Neural progenitor cell (in vitro differentiated cells): ENCODE measurements around the gene EPHX1. TPM values are rescaled to one million over a fixed set of nuclear protein-coding genes. Genes with fewer than 3 reads are reported as not detected.
A peak's percentile ranks its signal among the peaks of the same experiment; 100 is the strongest.

Experiments
- DNase-seq: peaks from one replicate; pipeline ENCODE4 v3.0.0-alpha.2; 2016; ENCODE audit warnings: low spot score
- H2AFZ ChIP-seq: fragments of 200-600 bp; sonication (generic); replicated peaks from 2 replicates; pipeline ENCODE4 v1.6.1; 2016; ENCODE audit warnings: antibody characterized with exemption
- H3F3A ChIP-seq: fragments of 200-600 bp; sonication (generic); 2 replicates; pipeline ENCODE4 v1.6.1; 2016; ENCODE audit warnings: antibody characterized with exemption, low read depth
- H3K27ac ChIP-seq: fragments of 200-600 bp; sonication (generic); 2 replicates; pipeline ENCODE4 v1.5.1; 2016; ENCODE audit warnings: mild to moderate bottlenecking
- H3K27me3 ChIP-seq: fragments of 200-600 bp; sonication (generic); 2 replicates; pipeline ENCODE4 v1.6.1; 2016; ENCODE audit warnings: mild to moderate bottlenecking, moderate library complexity
- H3K36me3 ChIP-seq: fragments of 200-600 bp; sonication (generic); 2 replicates; pipeline ENCODE4 v1.5.1; 2016
- H3K4me1 ChIP-seq: fragments of 200-600 bp; sonication (generic); 2 replicates; pipeline ENCODE4 v1.6.1; 2016; ENCODE audit warnings: mixed run types
- H3K4me2 ChIP-seq: fragments of 200-600 bp; sonication (generic); 2 replicates; pipeline ENCODE4 v1.6.1; 2016
- H3K4me3 ChIP-seq: fragments of 200-600 bp; sonication (generic); 2 replicates; pipeline ENCODE4 v1.5.1; 2016
- H3K79me2 ChIP-seq: fragments of 200-600 bp; sonication (generic); 2 replicates; pipeline ENCODE4 v1.6.1; 2016; ENCODE audit warnings: low read depth
- H3K9ac ChIP-seq: fragments of 200-600 bp; sonication (generic); 2 replicates; pipeline ENCODE4 v1.6.1; 2016
- H3K9me3 ChIP-seq: fragments of 200-600 bp; sonication (generic); 2 replicates; pipeline ENCODE4 v1.5.1; 2016; ENCODE audit warnings: low read depth
- H4K20me1 ChIP-seq: fragments of 200-600 bp; sonication (generic); 2 replicates; pipeline ENCODE4 v1.6.1; 2016; ENCODE audit warnings: low read depth
- H3K27ac Mint-ChIP-seq: 3 replicates; pipeline ENCODE4 v1.8.0; 2021; ENCODE audit warnings: mixed read lengths
- H3K27me3 Mint-ChIP-seq: 2 replicates; pipeline ENCODE4 v1.8.0; 2022; ENCODE audit warnings: low read depth, mild to moderate bottlenecking, inconsistent platforms, moderate library complexity, mixed read lengths; ENCODE audit not compliant: insufficient read depth
- H3K36me3 Mint-ChIP-seq: 3 replicates; pipeline ENCODE4 v1.8.0; 2021; ENCODE audit warnings: mixed read lengths
- H3K4me1 Mint-ChIP-seq: 3 replicates; pipeline ENCODE4 v1.8.0; 2021; ENCODE audit warnings: mixed read lengths
- H3K4me3 Mint-ChIP-seq: 3 replicates; pipeline ENCODE4 v1.8.0; 2021; ENCODE audit warnings: mild to moderate bottlenecking, moderate library complexity, mixed read lengths
- H3K9me3 Mint-ChIP-seq: 3 replicates; pipeline ENCODE4 v1.8.0; 2020; ENCODE audit warnings: mixed read lengths
- CTCF ChIP-seq: fragments of 200-600 bp; sonication (generic); IDR thresholded peaks from 2 replicates; pipeline ENCODE4 v1.5.1; 2017; ENCODE audit warnings: antibody characterized with exemption, mild to moderate bottlenecking
- EZH2 ChIP-seq: fragments of 200-600 bp; sonication (generic); IDR thresholded peaks from 2 replicates; pipeline ENCODE4 v1.6.1; 2017; ENCODE audit warnings: antibody characterized with exemption, mild to moderate bottlenecking, moderate library complexity
- EZH2phosphoT487 ChIP-seq: fragments of 200-600 bp; sonication (generic); IDR thresholded peaks from 2 replicates; pipeline ENCODE4 v1.6.1; 2017; ENCODE audit warnings: antibody characterized with exemption
- total RNA-seq: library from RNA; depleted of rRNA; stranded (reverse); fragments of >200 nt; gene quantifications from 2 replicates; pipeline ENCODE4 v1.2.3, GENCODE V29; 2015; ENCODE audit warnings: low replicate concordance

Gene EPHX1
- total RNA-seq, 1 donor from 2014 or later = 4.3 TPM

DNA sequence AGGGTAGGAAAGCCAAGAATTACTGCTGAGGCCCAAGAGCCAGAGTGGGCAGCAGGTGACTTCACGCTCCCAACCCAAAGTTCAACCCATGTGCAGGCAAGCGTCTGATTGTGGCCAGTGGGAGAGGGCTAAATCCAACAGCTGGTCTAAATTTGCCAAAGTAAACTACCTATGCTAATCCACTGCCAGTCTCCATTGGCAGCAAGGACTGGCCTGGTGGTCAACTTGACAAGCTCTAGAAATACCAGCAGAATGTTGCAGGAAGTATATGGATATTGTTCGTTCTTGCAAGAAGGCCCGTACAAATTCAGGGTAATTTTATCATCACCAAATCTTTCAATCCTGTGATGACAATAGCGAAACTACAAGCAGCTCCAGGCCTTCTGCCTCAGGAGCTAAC, 70.7 kb downstream of the EPHX1 start:
- TF ChIP-seq EZH2phosphoT487 (no peak), CTCF (no peak), EZH2 (no peak)
- Histone ChIP-seq H3K27me3 (peaks cover 52% of the 10 kb centered on the region), H3F3A (peaks cover 26% of the 10 kb centered on the region), H3K9ac (no peak overlapping the region), H3K4me1 (peaks cover 10% of the 10 kb centered on the region), H3K27ac (no peak overlapping the region), H2AFZ (no peak overlapping the region), H3K4me2 (peak overlapping the region; percentile 98), H3K79me2 (no peaks in the 10 kb centered on the region), H3K36me3 (no peaks in the 10 kb centered on the region), H3K4me3 (no peak overlapping the region), H4K20me1 (peaks cover 8% of the 10 kb centered on the region), H3K9me3 (no peaks in the 10 kb centered on the region)
- DNase-seq = no peak
- Mint-ChIP-seq H3K4me1 (peaks cover 17% of the 10 kb centered on the region), H3K27me3 (peaks cover 12% of the 10 kb centered on the region), H3K9me3 (no peaks in the 10 kb centered on the region), H3K27ac (no peak overlapping the region), H3K36me3 (no peaks in the 10 kb centered on the region), H3K4me3 (peak overlapping the region; percentile 87)

DNA sequence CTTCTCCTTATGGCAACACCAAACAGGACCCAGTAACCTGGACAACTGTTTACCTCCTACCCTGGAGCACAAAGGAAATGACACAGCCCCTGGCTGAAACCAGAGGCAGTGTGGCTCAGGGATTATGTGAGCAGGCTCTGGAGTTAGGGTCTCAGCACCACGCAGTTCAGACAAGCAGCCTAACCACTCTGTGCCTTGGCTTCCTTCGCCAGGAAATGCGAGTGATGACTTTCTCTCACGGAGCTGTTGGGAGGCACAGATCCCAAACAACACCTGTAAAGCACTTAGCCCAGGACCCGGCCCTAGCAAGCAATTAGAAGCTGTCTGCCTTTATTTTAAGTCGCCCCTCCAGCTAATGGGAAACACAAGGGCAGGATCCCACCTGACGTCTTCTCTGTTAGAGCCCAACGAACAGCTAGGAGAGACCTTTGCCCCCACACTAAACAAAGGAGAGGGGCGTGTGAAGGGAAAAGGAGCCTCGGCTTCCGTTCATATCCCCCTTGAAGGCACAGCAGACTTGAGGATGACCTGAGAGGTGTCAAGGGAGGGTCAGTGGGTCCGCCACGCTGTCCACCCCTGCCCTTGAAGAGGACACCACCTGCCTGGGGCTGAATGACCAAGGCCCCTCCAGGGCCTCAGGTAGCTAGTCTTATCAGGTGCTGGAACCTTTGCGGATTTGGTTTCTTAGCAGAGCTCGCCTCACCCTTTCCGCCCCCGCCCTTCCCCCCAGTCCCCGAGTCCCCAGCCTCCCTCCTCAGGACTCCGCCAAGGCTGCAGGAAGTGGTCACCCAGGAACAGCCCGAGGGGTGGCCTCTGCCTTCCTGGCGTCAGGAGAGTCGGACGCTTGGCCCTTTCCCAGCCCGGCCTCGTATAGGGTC, 71.4 kb downstream of the EPHX1 start:
- H3K4me3 ChIP-seq = peak overlapping the region; percentile 75
- H3K27ac ChIP-seq = no peak overlapping the region
- DNase-seq = peak; percentile 48
- H3K9me3 ChIP-seq = no peaks in the 10 kb centered on the region
- Mint-ChIP-seq H3K36me3 (no peaks in the 10 kb centered on the region), H3K27me3 (peaks cover 12% of the 10 kb centered on the region), H3K4me1 (peaks cover 17% of the 10 kb centered on the region), H3K4me3 (peak overlapping the region; percentile 87), H3K27ac (no peak overlapping the region), H3K9me3 (no peaks in the 10 kb centered on the region)
- no peak overlapping the region for H3K9ac ChIP-seq
- TF ChIP-seq EZH2 = no peak
- no peak for TF ChIP-seq CTCF
- TF ChIP-seq EZH2phosphoT487 = no peak
- H3K4me2 ChIP-seq = peak overlapping the region; percentile 98
- peaks cover 59% of the 10 kb centered on the region for H3K27me3 ChIP-seq
- peaks cover 10% of the 10 kb centered on the region for H3K4me1 ChIP-seq
- no peaks in the 10 kb centered on the region for H3K79me2 ChIP-seq
- no peaks in the 10 kb centered on the region for H3K36me3 ChIP-seq
- peak overlapping the region; percentile 91 for H2AFZ ChIP-seq
- peaks cover 30% of the 10 kb centered on the region for H3F3A ChIP-seq
- H4K20me1 ChIP-seq = peaks cover 8% of the 10 kb centered on the region

GRCh38 chr1:225881959-225882693, 72.2 kb downstream of the EPHX1 start, which contains the start of gene TMEM63A:
TSS of gene TMEM63A (minus strand) at chr1:225882380. CDS start at chr1:225877580, 4,800 bp downstream.
- peaks cover 32% of the 10 kb centered on the region for H3F3A ChIP-seq
- peaks cover 67% of the 10 kb centered on the region for H3K27me3 ChIP-seq
- peaks cover 8% of the 10 kb centered on the region for H4K20me1 ChIP-seq
- H3K4me1 ChIP-seq = peaks cover 10% of the 10 kb centered on the region
- no peaks in the 10 kb centered on the region for H3K79me2 ChIP-seq
- no peak within 1 kb of the TSS for H3K27ac Mint-ChIP-seq
- H3K9me3 Mint-ChIP-seq = no peaks in the 10 kb centered on the region
- H3K4me2 ChIP-seq = peak within 1 kb of the TSS; percentile 98
- no peaks in the 10 kb centered on the region for H3K36me3 Mint-ChIP-seq
- H3K9ac ChIP-seq = no peak within 1 kb of the TSS
- peak within 1 kb of the TSS; percentile 75 for H3K4me3 ChIP-seq
- peak; percentile 34 for TF ChIP-seq CTCF
- no peak for TF ChIP-seq EZH2
- peaks cover 19% of the 10 kb centered on the region for H3K4me1 Mint-ChIP-seq
- no peaks in the 10 kb centered on the region for H3K36me3 ChIP-seq
- no peak within 1 kb of the TSS for H3K27ac ChIP-seq
- H3K9me3 ChIP-seq = no peaks in the 10 kb centered on the region
- peaks cover 12% of the 10 kb centered on the region for H3K27me3 Mint-ChIP-seq
- DNase-seq = peak; percentile 96
- peak within 1 kb of the TSS; percentile 87 for H3K4me3 Mint-ChIP-seq
- H2AFZ ChIP-seq = peak within 1 kb of the TSS; percentile 91
